ENCODE measurements around the gene CIC.
A peak's percentile ranks its signal among the peaks of the same experiment; 100 is the strongest.
"Not testable (repeated sequence)": the region's sequence is repeated elsewhere in the genome, so short reads cannot be mapped to it uniquely, and the experiment has no call there.

CIC gene

DNA sequence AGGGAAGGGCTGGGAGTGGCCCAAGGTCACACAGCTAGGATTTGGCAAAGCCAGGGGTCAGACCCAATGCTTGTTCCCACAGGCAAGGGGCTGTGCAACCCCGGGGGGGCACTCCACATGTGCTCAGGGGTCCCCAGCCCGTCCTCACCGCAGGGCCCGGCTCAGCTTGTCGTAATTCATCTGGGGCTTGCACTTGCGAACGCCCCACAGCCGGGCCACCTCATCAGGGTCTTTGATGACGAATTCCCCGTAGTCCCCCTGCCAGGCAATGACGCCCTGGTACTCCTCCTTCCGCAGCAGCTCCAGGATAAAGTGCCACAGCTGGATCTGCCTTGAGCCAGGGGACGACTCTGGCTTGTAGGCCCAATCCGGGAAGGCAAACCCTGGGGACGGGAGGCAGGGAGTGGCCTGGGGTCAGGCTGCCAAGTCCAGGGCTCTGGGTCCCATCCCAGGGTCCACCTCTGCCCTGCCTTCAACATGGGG is 18.8 kb upstream of the CIC start:
- peak overlapping the region; percentile 69 to 72 for H3K4me3 Mint-ChIP-seq
- H3K27ac Mint-ChIP-seq: peak overlapping the region in 1 of 2 donors; percentile 85
- DNase-seq (no peak), ATAC-seq (no peak)
- peaks cover 67% of the 10 kb centered on the region for H3K4me1 Mint-ChIP-seq
- H3K9me3 Mint-ChIP-seq: no peaks in the 10 kb centered on the region
- no peaks in the 10 kb centered on the region for H3K27me3 Mint-ChIP-seq

DNA sequence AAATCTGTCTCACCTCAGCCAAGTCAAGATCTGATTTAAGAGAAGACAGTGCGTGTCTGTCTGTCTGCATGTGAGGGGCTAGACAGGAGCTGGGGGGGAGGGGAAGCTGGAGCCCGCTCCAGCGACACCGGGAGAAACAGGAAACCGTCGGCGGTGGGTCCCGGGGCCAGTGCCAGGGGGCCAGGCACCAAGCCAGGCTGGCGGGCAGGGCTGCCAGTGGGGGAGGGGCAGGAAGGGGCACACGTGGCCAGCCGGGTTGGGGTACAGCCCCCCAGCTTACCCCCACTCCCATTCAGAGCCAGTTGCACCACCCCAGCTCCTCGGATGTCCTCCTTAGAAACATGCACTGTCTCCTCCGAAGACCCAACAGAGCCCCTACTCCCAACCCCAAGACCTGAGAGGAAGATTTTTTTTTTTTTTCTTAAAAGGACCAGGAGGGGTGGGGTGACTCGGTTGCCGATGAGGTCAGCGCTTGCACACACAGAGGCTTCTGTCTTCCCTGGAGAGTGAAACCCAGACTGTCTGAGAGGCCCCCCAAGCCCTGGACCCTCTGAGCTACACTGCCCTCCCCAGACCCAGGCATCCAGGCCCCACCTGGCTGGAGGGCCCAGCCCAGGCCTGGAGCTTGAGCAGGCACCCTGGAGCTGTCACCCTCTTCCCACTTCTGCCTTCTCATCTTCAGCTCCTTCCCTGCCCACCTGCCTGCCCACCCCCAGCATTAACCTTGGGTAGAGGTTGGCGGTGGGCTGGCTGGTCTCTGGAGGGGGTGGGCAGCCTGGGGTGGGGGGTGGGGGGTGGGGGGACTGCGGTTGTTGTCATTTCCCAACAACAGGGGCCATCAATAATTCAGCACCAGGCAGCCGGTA is 18.2 kb upstream of the CIC start:
- H3K27me3 Mint-ChIP-seq: no peaks in the 10 kb centered on the region
- H3K4me1 Mint-ChIP-seq: peaks cover 65% of the 10 kb centered on the region
- no peaks in the 10 kb centered on the region for H3K9me3 Mint-ChIP-seq
- H3K27ac Mint-ChIP-seq: peak overlapping the region; percentile 85 to 88
- ATAC-seq (peak; percentile 5), DNase-seq (peak in 1 of 2 donors; percentile 34)
- peak overlapping the region; percentile 72 to 93 for H3K4me3 Mint-ChIP-seq

DNA sequence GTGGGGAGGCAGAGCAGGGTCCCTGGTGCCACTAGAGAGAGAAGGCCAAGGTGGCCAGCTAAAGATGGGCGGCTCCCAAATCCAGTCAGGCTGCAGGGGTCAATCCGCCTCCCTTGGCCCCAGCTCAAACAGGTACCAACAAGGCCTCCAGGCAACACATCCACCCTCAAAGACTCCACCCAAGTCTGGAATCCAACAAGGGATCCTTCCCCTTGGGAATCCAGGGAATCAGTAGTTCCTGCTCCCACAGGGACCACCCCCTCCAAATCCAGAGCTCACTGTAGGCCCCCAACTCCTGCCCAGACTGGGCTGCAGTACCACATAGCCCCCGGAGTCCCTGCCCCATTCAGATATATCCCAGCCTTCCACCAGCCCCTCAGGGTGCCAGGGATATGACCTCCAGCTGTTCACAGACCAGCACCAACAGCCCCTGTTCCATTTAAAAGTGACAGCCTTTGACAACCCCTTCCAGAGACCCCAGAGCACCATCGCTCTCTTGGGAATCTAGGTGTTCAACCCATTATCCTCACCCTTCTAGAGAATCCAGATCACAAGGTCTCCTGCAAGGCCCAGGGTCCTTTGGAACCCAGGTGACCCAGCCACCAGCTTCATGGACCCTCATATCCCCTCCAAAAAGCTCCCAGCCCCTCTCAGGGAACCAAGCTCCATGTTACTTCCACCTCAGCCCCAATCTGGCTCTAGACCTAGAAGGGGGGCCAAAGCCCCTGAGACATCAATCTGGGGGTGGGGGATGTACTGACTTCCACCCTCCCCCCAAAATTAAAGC is 17.3 kb upstream of the CIC start:
- H3K4me1 Mint-ChIP-seq: peaks cover 60% of the 10 kb centered on the region
- ATAC-seq: no peak
- DNase-seq: no peak
- no peaks in the 10 kb centered on the region for H3K27me3 Mint-ChIP-seq
- H3K9me3 Mint-ChIP-seq: no peaks in the 10 kb centered on the region
- peak overlapping the region; percentile 36 to 99 for H3K27ac Mint-ChIP-seq
- peak overlapping the region; percentile 93 to 98 for H3K4me3 Mint-ChIP-seq

DNA sequence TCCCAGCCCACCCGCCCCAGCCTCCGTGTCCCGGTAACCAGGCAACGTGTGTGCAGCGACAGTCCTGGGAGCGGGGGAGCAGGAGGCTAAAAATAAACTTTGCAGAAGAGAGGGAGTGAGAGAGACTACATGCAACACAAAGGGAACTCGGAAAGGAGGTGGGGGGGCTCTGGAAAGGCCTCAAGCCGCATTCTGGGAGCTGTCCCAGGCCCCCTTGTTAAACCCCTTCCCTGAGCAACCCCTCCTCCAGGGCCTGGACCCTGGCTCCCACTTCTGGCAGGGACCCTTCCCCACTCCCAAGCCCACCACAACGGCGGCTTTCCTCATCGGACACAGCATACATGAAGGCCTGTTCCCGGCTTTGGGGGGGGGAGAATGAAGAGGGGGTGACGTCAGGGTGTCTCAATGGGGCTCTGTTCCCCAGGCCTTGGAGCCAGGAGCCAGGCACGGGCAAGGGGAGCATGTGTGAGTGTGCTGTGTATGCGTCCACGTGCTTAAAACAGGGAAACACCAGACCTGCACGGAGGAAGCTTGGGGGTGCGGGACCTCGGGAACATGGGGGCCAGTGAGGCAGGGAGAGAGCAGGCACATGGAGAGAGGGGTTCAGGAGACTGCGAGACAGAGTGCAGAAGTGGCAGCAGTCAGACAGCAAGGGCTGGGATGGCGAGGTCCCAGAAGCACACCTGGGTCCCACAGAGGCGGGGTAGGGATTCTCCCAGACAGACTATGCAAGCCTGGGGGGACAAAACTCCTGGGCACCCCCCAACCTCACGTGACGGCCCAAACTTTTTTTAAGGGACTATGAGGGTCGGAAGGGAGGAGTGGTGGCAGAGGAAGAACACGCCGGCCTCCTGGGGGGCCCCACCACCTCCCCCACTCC is 16.4 kb upstream of the CIC start:
- Mint-ChIP-seq H3K27me3 (no peaks in the 10 kb centered on the region), H3K4me3 (peak overlapping the region; percentile 93 to 98), H3K4me1 (peaks cover 54% of the 10 kb centered on the region), H3K27ac (peak overlapping the region; percentile 99), H3K9me3 (no peaks in the 10 kb centered on the region)
- no peak for DNase-seq
- no peak for ATAC-seq

DNA sequence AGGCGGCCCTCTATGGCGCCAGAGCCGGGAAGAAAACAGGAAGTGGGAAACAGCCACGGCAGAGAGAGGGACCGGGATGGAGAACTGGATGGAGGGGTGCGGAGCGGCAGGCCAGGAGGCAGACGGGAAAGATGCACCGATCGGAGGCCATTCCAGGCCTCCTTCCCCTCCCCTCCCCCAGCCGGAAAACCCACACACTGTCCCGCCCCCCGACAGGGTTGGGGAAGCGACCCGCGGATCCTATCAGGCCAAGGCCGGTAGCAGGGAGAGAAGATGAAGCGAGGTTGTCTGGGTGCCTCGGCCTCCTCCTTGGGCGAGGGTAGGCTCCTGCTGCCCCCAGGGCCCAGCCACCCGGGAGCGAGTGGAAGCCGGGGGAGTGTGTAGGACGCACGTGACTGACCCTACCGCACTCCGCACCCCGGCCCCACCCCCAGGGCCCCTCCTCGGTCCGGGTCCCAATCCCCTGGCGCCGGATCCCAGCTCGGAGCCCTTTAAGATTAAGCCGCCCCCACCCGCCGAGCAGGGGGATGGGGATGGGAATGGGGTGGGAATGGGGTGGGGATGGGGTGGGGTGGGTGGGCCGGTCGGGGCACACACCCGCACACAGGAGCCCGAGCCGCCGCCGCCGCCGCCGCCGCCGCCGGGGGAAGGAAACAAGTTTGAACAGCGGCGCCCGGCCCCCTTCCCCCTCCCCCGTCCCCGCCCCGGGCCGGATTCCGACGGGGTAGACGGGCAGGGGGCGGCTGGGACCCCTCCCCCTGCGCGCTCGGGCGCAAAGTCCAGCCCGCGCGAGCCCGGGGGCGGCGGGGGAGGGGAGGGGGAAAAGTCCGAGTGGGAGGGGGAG is 15.6 kb upstream of the CIC start:
- peak; percentile 53 to 56 for DNase-seq
- no peaks in the 10 kb centered on the region for H3K9me3 Mint-ChIP-seq
- peak; percentile 40 for ATAC-seq
- peaks cover 53% of the 10 kb centered on the region for H3K4me1 Mint-ChIP-seq
- peak overlapping the region; percentile 99 for H3K27ac Mint-ChIP-seq
- H3K4me3 Mint-ChIP-seq: peak overlapping the region; percentile 93 to 98
- H3K27me3 Mint-ChIP-seq: no peaks in the 10 kb centered on the region

DNA sequence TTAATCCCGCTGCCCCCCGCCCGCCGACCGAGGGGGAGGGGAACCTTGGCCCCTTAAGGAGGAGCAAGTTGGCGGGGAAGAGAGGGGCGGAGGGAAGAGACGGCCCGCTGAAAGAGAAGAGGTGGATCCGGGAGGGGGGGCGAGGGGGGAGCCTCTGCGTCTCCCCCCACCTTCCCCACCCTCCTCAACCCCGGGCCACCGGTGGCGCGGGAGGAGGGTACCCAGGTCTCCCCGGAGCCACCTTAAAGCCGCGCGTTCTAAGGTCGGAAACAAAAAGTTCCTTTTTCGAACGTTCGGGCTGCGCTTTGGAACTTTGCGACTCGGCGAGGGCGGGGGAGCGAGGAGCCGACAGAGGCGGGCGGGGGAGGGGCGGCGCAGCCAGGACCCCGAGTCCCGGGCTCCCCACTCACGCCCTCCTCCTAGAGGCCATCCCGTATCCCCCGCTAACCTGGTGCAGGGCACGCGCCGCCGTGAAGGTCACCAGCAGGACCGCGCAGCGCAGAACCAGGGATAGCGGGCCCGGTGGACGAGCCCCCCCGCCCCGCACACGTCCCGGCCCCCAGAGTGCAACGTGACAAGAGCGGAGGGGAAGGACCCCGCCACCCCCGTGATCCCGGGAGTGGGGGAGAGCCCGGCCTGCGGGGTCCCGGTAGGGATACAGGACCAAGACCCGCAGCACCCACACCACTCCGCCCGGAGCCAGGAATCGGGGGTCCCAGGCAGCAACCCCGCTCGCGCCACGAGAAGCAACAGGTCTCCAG is 14.8 kb upstream of the CIC start:
- no peaks in the 10 kb centered on the region for H3K27me3 Mint-ChIP-seq
- peak overlapping the region; percentile 81 to 86 for H3K4me3 Mint-ChIP-seq
- peak; percentile 69 to 73 for DNase-seq
- ATAC-seq: peak; percentile 41
- H3K27ac Mint-ChIP-seq: peak overlapping the region; percentile 85 to 96
- H3K4me1 Mint-ChIP-seq: peaks cover 45% of the 10 kb centered on the region
- H3K9me3 Mint-ChIP-seq: no peaks in the 10 kb centered on the region

DNA sequence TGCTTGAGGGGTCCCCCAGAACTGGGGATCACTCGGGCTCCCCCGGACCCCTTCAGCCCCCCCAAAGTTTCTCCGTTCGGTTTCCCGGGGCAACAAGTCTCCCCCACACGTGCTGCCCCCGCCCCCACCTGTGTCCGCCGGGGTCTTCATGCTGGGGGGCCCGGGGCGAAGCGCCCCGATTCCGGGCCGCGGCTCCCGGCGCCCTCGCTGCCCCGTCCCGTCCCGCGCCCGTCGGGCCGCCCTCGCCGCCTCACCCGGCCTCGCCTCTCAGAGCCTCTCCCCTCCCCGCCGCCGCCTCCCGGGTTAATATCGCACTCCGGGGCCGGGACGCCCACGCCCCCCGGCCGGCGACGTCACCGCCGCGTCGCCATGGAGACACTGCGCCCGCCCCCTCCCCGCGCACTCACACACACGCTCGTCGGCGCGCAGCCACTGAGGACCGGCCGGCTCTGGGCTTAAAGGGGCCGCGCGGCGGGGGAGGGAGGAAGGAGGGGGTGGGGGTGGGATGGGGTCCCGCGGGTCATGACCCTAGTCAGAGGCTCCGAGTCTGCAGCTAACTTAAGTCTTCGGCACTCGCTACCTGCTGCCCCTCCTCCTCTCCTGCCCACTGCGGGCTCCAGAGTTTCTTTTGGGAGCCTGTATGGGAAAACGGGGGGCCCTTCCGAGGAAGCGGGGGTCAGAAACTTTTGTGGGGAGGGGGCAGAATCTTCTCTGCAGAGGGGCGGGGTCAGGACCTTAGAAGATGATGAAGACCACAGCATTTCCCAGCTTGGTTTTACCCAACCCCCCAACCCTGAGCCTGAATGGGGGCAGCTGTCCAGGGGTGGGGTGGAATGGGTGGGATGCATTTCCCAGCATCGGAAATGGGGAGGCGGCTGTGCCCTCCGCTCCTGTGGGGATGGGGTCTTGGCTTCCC is 13.9 kb upstream of the CIC start, which contains the start of gene ERF:
TSS of gene ERF (minus strand) at position 279 of the 916 bp plus-strand sequence. CDS start at position 150, 129 bp downstream.
- ATAC-seq (peak; percentile 84), DNase-seq (peak; percentile 93 to 96)
- peak within 1 kb of the TSS; percentile 81 to 86 for H3K4me3 Mint-ChIP-seq
- H3K9me3 Mint-ChIP-seq: no peaks in the 10 kb centered on the region
- peak within 1 kb of the TSS; percentile 85 to 96 for H3K27ac Mint-ChIP-seq
- H3K27me3 Mint-ChIP-seq: no peaks in the 10 kb centered on the region
- H3K4me1 Mint-ChIP-seq: peaks cover 37% of the 10 kb centered on the region

DNA sequence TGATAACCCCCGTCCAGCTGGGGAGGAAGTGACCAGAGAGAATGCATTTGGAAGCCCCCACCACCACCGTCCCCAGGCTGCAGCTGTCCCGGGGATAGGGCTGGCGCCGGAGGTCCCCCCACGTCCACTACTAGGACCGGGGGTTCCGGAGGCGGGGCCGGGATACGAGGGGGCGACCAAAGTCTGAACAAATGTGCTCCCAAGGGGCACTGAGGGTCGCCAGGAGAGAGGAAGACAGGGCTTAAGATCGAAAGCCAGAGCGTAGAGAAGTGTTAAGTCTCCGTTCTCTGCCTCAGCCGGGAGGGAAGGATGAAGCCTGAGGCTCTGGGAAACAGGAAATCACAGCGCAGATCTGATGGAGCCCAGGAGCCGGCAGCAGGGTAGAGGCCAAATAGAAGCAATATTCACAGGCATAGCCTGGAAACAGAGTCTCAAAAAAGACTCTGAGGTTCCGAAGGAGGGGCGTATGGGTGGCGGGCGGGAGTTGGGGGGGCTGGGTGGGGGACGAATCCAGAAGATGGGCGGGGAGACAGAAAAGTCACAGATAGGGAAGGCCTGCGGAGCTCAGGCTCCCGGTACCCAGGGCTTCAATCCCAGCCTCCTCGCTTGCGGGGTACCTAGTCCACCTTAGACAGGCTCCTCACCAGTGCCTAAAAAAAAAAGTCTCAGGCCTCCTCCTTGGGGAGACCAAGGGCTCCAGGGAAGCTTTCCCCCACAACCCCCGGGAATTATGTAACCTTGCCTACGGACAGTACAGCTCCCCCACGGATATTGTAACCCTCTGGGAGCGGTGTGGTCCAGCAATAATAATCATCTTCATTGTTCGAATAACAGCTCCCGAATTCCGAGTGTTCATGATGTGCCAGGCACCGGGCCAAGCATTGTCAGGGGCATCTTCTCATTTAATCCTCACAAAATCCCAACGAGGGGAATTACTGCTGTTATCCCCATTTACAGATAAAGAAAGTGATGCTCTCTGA is 13.0 kb upstream of the CIC start:
- H3K4me1 Mint-ChIP-seq: peaks cover 27% of the 10 kb centered on the region
- DNase-seq (no peak), ATAC-seq (no peak)
- H3K9me3 Mint-ChIP-seq: no peaks in the 10 kb centered on the region
- H3K27ac Mint-ChIP-seq: peak overlapping the region in 1 of 2 donors; percentile 28
- H3K27me3 Mint-ChIP-seq: no peaks in the 10 kb centered on the region
- peak overlapping the region; percentile 81 to 86 for H3K4me3 Mint-ChIP-seq

DNA sequence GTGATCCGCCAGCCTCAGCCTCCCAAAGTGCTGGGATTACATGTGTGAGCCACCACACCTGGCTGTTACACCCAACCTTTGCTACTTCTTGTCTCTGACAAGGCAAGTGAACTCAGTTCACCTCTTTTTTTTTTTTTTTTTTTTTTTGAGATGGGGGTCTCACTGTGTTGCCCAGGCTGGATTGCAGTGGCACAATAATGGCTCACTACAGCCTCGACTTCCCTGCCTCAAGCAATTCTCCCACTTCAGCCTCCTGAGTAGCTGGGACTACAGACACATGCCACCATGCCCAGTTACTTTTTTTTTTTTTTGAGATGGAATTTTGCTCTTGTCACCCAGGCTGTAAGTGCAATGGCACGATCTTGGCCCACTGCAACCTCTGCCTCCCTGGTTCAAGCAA is 11.2 kb upstream of the CIC start:
- not testable (repeated sequence) for ATAC-seq, H3K27ac Mint-ChIP-seq, H3K27me3 Mint-ChIP-seq, H3K9me3 Mint-ChIP-seq, H3K4me3 Mint-ChIP-seq, DNase-seq
- H3K4me1 Mint-ChIP-seq: peaks cover 24% of the 10 kb centered on the region

DNA sequence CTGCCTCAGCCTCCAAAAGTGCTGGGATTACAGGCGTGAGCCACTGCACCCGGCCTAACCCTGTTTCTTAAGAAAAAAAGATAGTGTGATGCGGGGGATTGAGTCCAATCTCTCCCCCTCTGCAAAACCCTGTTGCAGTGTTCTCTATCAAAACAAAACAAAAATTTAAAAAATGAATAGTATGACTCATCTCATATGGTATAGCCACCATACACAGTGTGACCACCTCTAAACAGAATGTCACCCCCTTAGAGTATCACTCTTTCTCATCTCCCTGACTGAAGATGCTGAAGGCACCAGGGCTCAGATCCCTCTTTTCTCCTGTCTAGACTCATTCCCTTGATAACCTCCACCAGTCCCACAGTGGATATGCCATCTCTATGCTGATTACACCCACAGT is 7.3 kb upstream of the CIC start:
- Mint-ChIP-seq H3K27me3 (no peaks in the 10 kb centered on the region), H3K4me3 (no peak overlapping the region), H3K4me1 (peaks cover 15% of the 10 kb centered on the region), H3K27ac (no peak overlapping the region), H3K9me3 (no peaks in the 10 kb centered on the region)
- ATAC-seq (peak; percentile 66), DNase-seq (no peak)

DNA sequence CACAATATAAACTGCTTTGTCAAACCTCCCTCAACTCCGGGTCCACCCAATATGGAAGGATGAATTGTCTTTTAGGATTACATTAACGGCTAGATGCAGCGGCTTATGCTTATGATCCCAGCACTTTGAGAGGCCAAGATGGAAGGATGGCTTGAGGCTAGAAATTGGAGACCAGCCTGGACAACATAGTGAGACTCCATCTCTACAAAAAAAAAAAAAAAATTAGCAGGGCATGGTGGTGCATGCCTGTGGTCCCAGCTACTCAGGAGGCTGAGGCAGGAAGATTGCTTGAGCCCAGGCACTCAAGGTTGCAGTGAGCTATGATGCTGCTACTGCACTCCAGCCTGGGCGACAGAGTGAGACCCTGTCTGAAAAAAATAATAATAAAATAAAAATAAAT is 2.9 kb upstream of the CIC start:
- H3K27ac Mint-ChIP-seq: not testable (repeated sequence)
- peaks cover 32% of the 10 kb centered on the region for H3K4me1 Mint-ChIP-seq

More for the DNA sequence above, 2.9 kb upstream of the CIC start:
- not testable (repeated sequence) for DNase-seq, ATAC-seq, H3K4me3 Mint-ChIP-seq, H3K27me3 Mint-ChIP-seq, H3K9me3 Mint-ChIP-seq

Data from stimulated activated naive CD8-positive, alpha-beta T cell treated with anti-CD3 and anti-CD28 coated beads, Interleukin-15, amount 100 ng/mL, for 72 hours (primary cell).